ENCODE results near the gene SEC23B. TPM values are rescaled to one million over a fixed set of nuclear protein-coding genes. Genes with fewer than 3 reads are reported as not detected.
A peak's percentile ranks its signal among the peaks of the same experiment; 100 is the strongest.

SEC23B gene
- polyA plus RNA-seq, 2 donors = 5.8 to 26.0 TPM

DNA sequence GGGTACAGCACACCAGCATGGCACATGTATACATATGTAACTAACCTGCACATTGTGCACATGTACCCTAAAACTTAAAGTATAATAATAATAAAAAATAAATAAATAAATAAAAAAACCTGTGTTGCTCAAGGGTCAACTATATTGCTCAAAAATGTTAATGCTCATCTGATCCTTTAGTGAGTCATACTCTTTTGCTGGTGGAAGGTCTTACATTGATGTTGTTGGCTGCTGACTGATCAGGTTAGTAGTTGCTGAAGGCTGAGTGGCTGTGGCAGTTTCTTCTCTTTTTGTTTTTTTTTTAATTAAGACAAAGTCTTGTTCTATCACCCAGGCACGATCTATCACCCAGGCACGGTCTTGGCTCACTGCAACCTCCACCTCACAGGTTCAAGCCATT, 29.9 kb downstream of the SEC23B start:
- H3K4me3 ChIP-seq (ENCODE audit: low read depth in 1 of 2, low read length in 2 of 2) = no peak overlapping the region
- 93 to 100% methylated on average over 2 of the region's 2 CpGs for WGBS, 2 donors

GRCh38 chr20:18541741-18542140, 34.0 kb downstream of the SEC23B start:
- Histone ChIP-seq H3K4me1 (ENCODE audit: control insufficient read depth in 2 of 2, insufficient read depth in 2 of 2, low read length in 1 of 2) (peaks cover 0 to 2% of the 10 kb centered on the region in 2 donors), H3K4me3 (ENCODE audit: low read depth in 1 of 2, low read length in 2 of 2) (no peak overlapping the region), H3K9me3 (ENCODE audit: control insufficient read depth in 2 of 2, insufficient read depth in 1 of 2, low read depth in 1 of 2, low read length in 1 of 2) (no peaks in the 10 kb centered on the region), H3K36me3 (ENCODE audit: control insufficient read depth in 2 of 2, insufficient read depth in 2 of 2, low read length in 1 of 2) (peaks cover 8 to 18% of the 10 kb centered on the region in 2 donors), H3K27me3 (ENCODE audit: control insufficient read depth in 1 of 2, insufficient read depth in 2 of 2, low read length in 2 of 2) (no peaks in the 10 kb centered on the region), H3K27ac (ENCODE audit: low read depth in 2 of 2, low read length in 1 of 2) (no peak overlapping the region)
- 51 to 61% methylated on average over 5 of the region's 5 CpGs for WGBS, 2 donors

More for the DNA sequence above, 29.9 kb downstream of the SEC23B start:
- Histone ChIP-seq H3K36me3 (ENCODE audit: control insufficient read depth in 2 of 2, insufficient read depth in 2 of 2, low read length in 1 of 2) (peaks cover 11 to 12% of the 10 kb centered on the region in 2 donors), H3K27ac (ENCODE audit: low read depth in 2 of 2, low read length in 1 of 2) (no peak overlapping the region), H3K27me3 (ENCODE audit: control insufficient read depth in 1 of 2, insufficient read depth in 2 of 2, low read length in 2 of 2) (no peaks in the 10 kb centered on the region), H3K4me1 (ENCODE audit: control insufficient read depth in 2 of 2, insufficient read depth in 2 of 2, low read length in 1 of 2) (peaks cover 0 to 2% of the 10 kb centered on the region in 2 donors), H3K9me3 (ENCODE audit: control insufficient read depth in 2 of 2, insufficient read depth in 1 of 2, low read depth in 1 of 2, low read length in 1 of 2) (no peaks in the 10 kb centered on the region)

DNA sequence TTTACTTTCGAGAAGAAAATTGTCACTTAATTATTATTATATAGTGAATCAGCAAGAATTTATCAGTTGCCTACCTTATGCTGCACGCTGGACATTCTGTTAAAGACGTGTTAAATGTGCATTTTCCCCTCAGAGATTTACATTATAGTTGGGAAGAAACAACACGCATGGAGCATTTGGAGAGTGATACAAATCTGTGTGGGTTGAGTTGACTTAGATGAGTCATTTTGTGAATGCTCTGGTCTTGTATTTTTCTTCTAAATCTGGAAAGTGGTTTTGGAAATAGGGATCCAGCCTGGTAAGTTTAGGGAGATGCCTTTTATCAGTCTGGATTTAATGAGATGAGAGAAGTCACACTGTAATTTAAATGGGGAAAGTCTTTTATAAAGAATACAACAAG, 35.5 kb downstream of the SEC23B start:
- no peak overlapping the region for H3K27ac ChIP-seq (ENCODE audit: low read depth in 2 of 2, low read length in 1 of 2)

GRCh38 chr20:18543932-18544331, 36.2 kb downstream of the SEC23B start:
- peaks cover 17 to 30% of the 10 kb centered on the region in 2 donors for H3K36me3 ChIP-seq (ENCODE audit: control insufficient read depth in 2 of 2, insufficient read depth in 2 of 2, low read length in 1 of 2)
- peaks cover 0 to 2% of the 10 kb centered on the region in 2 donors for H3K4me1 ChIP-seq (ENCODE audit: control insufficient read depth in 2 of 2, insufficient read depth in 2 of 2, low read length in 1 of 2)
- no peak overlapping the region for H3K4me3 ChIP-seq (ENCODE audit: low read depth in 1 of 2, low read length in 2 of 2)
- no peaks in the 10 kb centered on the region for H3K9me3 ChIP-seq (ENCODE audit: control insufficient read depth in 2 of 2, insufficient read depth in 1 of 2, low read depth in 1 of 2, low read length in 1 of 2)
- H3K27me3 ChIP-seq (ENCODE audit: control insufficient read depth in 1 of 2, insufficient read depth in 2 of 2, low read length in 2 of 2) = no peaks in the 10 kb centered on the region
- H3K27ac ChIP-seq (ENCODE audit: low read depth in 2 of 2, low read length in 1 of 2) = no peak overlapping the region
- 85 to 92% methylated on average over 7 of the region's 7 CpGs for WGBS, 2 donors

More for the DNA sequence above, 35.5 kb downstream of the SEC23B start:
- Histone ChIP-seq H3K9me3 (ENCODE audit: control insufficient read depth in 2 of 2, insufficient read depth in 1 of 2, low read depth in 1 of 2, low read length in 1 of 2) (no peaks in the 10 kb centered on the region), H3K4me1 (ENCODE audit: control insufficient read depth in 2 of 2, insufficient read depth in 2 of 2, low read length in 1 of 2) (peaks cover 0 to 2% of the 10 kb centered on the region in 2 donors), H3K36me3 (ENCODE audit: control insufficient read depth in 2 of 2, insufficient read depth in 2 of 2, low read length in 1 of 2) (peaks cover 13 to 26% of the 10 kb centered on the region in 2 donors), H3K27me3 (ENCODE audit: control insufficient read depth in 1 of 2, insufficient read depth in 2 of 2, low read length in 2 of 2) (no peaks in the 10 kb centered on the region), H3K4me3 (ENCODE audit: low read depth in 1 of 2, low read length in 2 of 2) (no peak overlapping the region)
- WGBS, 2 donors = 90 to 92% methylated on average over 4 of the region's 4 CpGs

- WGBS, 2 donors = 100% methylated on average over 1 of the region's 1 CpG
- no peaks in the 10 kb centered on the region for H3K9me3 ChIP-seq (ENCODE audit: control insufficient read depth in 2 of 2, insufficient read depth in 1 of 2, low read depth in 1 of 2, low read length in 1 of 2)
- no peak overlapping the region for H3K4me3 ChIP-seq (ENCODE audit: low read depth in 1 of 2, low read length in 2 of 2)
- no peaks in the 10 kb centered on the region for H3K27me3 ChIP-seq (ENCODE audit: control insufficient read depth in 1 of 2, insufficient read depth in 2 of 2, low read length in 2 of 2)
- peaks cover 17 to 30% of the 10 kb centered on the region in 2 donors for H3K36me3 ChIP-seq (ENCODE audit: control insufficient read depth in 2 of 2, insufficient read depth in 2 of 2, low read length in 1 of 2)
- H3K4me1 ChIP-seq (ENCODE audit: control insufficient read depth in 2 of 2, insufficient read depth in 2 of 2, low read length in 1 of 2) = peaks cover 0 to 2% of the 10 kb centered on the region in 2 donors
- H3K27ac ChIP-seq (ENCODE audit: low read depth in 2 of 2, low read length in 1 of 2) = no peak overlapping the region
These were observed 37.8 kb downstream of the SEC23B start for GRCh38 chr20:18545566-18545965.

DNA sequence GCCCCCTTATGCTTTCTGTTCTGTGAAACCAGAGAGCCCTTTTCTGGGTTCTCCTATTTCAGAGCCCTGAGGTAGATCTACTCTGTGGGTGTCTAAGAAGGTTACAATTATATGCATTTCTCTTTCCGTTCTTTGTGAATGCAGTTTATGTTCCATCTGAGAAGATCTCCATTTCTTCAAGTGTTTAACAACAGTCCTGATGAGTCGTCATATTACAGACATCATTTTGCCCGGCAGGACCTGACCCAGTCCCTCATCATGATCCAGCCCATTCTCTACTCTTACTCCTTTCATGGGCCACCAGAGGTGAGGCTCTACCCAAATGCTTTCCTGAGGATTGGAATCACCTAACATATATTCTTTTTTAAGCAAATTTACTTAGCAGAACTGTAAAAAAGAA, 40.7 kb downstream of the SEC23B start:
- peaks cover 19 to 29% of the 10 kb centered on the region in 2 donors for H3K36me3 ChIP-seq (ENCODE audit: control insufficient read depth in 2 of 2, insufficient read depth in 2 of 2, low read length in 1 of 2)
- H3K27ac ChIP-seq (ENCODE audit: low read depth in 2 of 2, low read length in 1 of 2) = no peak overlapping the region

DNA sequence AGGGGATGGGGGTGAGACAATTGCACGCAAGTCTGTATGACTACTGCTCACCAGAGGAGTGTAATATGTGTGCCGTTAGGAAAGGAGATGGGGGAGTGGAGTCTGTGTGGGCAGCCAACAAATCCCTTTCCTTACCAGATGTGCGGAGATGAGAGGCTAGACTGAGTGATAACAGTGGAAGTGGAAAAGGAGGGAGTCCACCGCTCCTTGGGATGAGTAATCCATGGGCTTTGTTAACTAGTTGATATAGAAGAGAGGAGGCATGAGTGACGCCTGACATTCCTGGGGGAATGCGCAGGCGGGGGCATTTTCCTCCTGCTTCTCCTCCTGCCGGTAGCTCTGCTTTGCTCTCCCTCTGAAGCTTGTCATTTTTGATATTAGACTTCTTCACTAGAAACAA, 46.0 kb downstream of the SEC23B start:
- Histone ChIP-seq H3K27me3 (ENCODE audit: control insufficient read depth in 1 of 2, insufficient read depth in 2 of 2, low read length in 2 of 2) (no peaks in the 10 kb centered on the region), H3K36me3 (ENCODE audit: control insufficient read depth in 2 of 2, insufficient read depth in 2 of 2, low read length in 1 of 2) (peaks cover 10 to 20% of the 10 kb centered on the region in 2 donors), H3K4me3 (ENCODE audit: low read depth in 1 of 2, low read length in 2 of 2) (no peak overlapping the region), H3K4me1 (ENCODE audit: control insufficient read depth in 2 of 2, insufficient read depth in 2 of 2, low read length in 1 of 2) (no peaks in the 10 kb centered on the region), H3K9me3 (ENCODE audit: control insufficient read depth in 2 of 2, insufficient read depth in 1 of 2, low read depth in 1 of 2, low read length in 1 of 2) (no peaks in the 10 kb centered on the region), H3K27ac (ENCODE audit: low read depth in 2 of 2, low read length in 1 of 2) (no peak overlapping the region)
- 95 to 97% methylated on average over 8 of the region's 8 CpGs for WGBS, 2 donors

More for the DNA sequence above, 40.7 kb downstream of the SEC23B start:
- Histone ChIP-seq H3K9me3 (ENCODE audit: control insufficient read depth in 2 of 2, insufficient read depth in 1 of 2, low read depth in 1 of 2, low read length in 1 of 2) (no peaks in the 10 kb centered on the region), H3K27me3 (ENCODE audit: control insufficient read depth in 1 of 2, insufficient read depth in 2 of 2, low read length in 2 of 2) (no peaks in the 10 kb centered on the region), H3K4me1 (ENCODE audit: control insufficient read depth in 2 of 2, insufficient read depth in 2 of 2, low read length in 1 of 2) (no peaks in the 10 kb centered on the region), H3K4me3 (ENCODE audit: low read depth in 1 of 2, low read length in 2 of 2) (no peak overlapping the region)
- WGBS, 2 donors = 95 to 96% methylated on average over 3 of the region's 3 CpGs

GRCh38 chr20:18566892-18567738, 59.4 kb downstream of the SEC23B start, which contains the start of gene SMIM26:
Gene SMIM26 (plus strand): TSS chr20:18567432. CDS start chr20:18567479, 47 bp downstream.
- 0% methylated on average over 51 of the region's 51 CpGs for WGBS, 2 donors
- Histone ChIP-seq H3K4me3 (ENCODE audit: low read depth in 1 of 2, low read length in 2 of 2) (peak within 1 kb of the TSS; percentile 95 to 96), H3K36me3 (ENCODE audit: control insufficient read depth in 2 of 2, insufficient read depth in 2 of 2, low read length in 1 of 2) (peaks cover 0 to 7% of the 10 kb centered on the region in 2 donors), H3K9me3 (ENCODE audit: control insufficient read depth in 2 of 2, insufficient read depth in 1 of 2, low read depth in 1 of 2, low read length in 1 of 2) (no peaks in the 10 kb centered on the region), H3K4me1 (ENCODE audit: control insufficient read depth in 2 of 2, insufficient read depth in 2 of 2, low read length in 1 of 2) (no peaks in the 10 kb centered on the region), H3K27ac (ENCODE audit: low read depth in 2 of 2, low read length in 1 of 2) (peak within 1 kb of the TSS; percentile 89 to 96), H3K27me3 (ENCODE audit: control insufficient read depth in 1 of 2, insufficient read depth in 2 of 2, low read length in 2 of 2) (no peaks in the 10 kb centered on the region)

- H3K27me3 ChIP-seq (ENCODE audit: control insufficient read depth in 1 of 2, insufficient read depth in 2 of 2, low read length in 2 of 2) = no peaks in the 10 kb centered on the region
- WGBS, 2 donors = 5 to 6% methylated on average over 6 of the region's 6 CpGs
- H3K4me3 ChIP-seq (ENCODE audit: low read depth in 1 of 2, low read length in 2 of 2) = peak overlapping the region; percentile 95 to 96
- H3K27ac ChIP-seq (ENCODE audit: low read depth in 2 of 2, low read length in 1 of 2) = peak overlapping the region; percentile 89 to 96
- H3K4me1 ChIP-seq (ENCODE audit: control insufficient read depth in 2 of 2, insufficient read depth in 2 of 2, low read length in 1 of 2) = no peaks in the 10 kb centered on the region
- H3K36me3 ChIP-seq (ENCODE audit: control insufficient read depth in 2 of 2, insufficient read depth in 2 of 2, low read length in 1 of 2) = peaks cover 0 to 7% of the 10 kb centered on the region in 2 donors
- no peaks in the 10 kb centered on the region for H3K9me3 ChIP-seq (ENCODE audit: control insufficient read depth in 2 of 2, insufficient read depth in 1 of 2, low read depth in 1 of 2, low read length in 1 of 2)
These were observed 60.0 kb downstream of the SEC23B start for GRCh38 chr20:18567739-18568091.

All from esophagus (tissue), 2 donors.